A549 (cell line): ENCODE data around the gene AP3B2. TPM values are rescaled to one million over a fixed set of nuclear protein-coding genes. Genes with fewer than 3 reads are reported as not detected.

Experiments used
- ATAC-seq, 2 experiments: fragments of 200-7000 bp in 1 of 2; fragments of >200 bp in 1 of 2; cut with Nextera tagmentation in 1 of 2; cut with Tn5 transposase in 1 of 2; 3 replicates each; pipeline versions ENCODE4 v1.8.0 to v1.9.1; 2018 to 2020; ENCODE audit warnings: mild to moderate bottlenecking in 1 of 2, moderate library complexity in 1 of 2
- CTCF ChIA-PET: fragments of 300-600 bp; sonication (Branson Sonifier 250); formaldehyde crosslinking; extraction: SDS; loops from one replicate; lab custom pipeline; 2021; ENCODE audit warnings: antibody characterized with exemption, inconsistent platforms; lab: Yijun Ruan, JAX
- POLR2A ChIA-PET: fragments of 350-600 bp; formaldehyde crosslinking; extraction: SDS; loops from one replicate; lab custom pipeline; 2021; ENCODE audit warnings: antibody characterized with exemption, inconsistent platforms; lab: Yijun Ruan, JAX
- DNase-seq, 2 experiments: peaks; one replicate each; pipeline versions ENCODE4 v3.0.0 to v3.0.0-alpha.2; 2011 to 2016; ENCODE audit warnings: low read depth in 1 of 2, low spot score in 1 of 2
- FAIRE-seq: peaks from 2 replicates; lab custom pipeline; 2011; peaks lifted over from hg19 to GRCh38; lab: Jason Lieb, UNC
- H3K27ac ChIP-seq, 2 experiments: fragments of >200 bp; sonication (Bioruptor Twin); formaldehyde crosslinking; 3 replicates each; pipeline ENCODE4 v1.5.1; 2016 to 2017
- H3K4me1 ChIP-seq: fragments of >200 bp; sonication (Bioruptor Twin); formaldehyde crosslinking; 3 replicates; pipeline ENCODE4 v1.6.1; 2016
- H3K4me2 ChIP-seq: fragments of >200 bp; sonication (Bioruptor Twin); formaldehyde crosslinking; 3 replicates; pipeline ENCODE4 v1.6.1; 2016
- H3K4me3 ChIP-seq: fragments of >200 bp; sonication (Bioruptor Twin); formaldehyde crosslinking; 3 replicates; pipeline ENCODE4 v1.5.1; 2016
- H3K9me3 ChIP-seq: fragments of >200 bp; sonication (Bioruptor Twin); formaldehyde crosslinking; 3 replicates; pipeline ENCODE4 v1.6.1; 2016
- ATOH8 ChIP-seq: fragments of 250-450 bp; sonication (Bioruptor Pico); IDR thresholded peaks from 2 replicates; pipeline ENCODE4 v1.5.0; 2020; ENCODE audit warnings: low read depth, mild to moderate bottlenecking, moderate library complexity
- BHLHE40 ChIP-seq: IDR thresholded peaks from 2 replicates; pipeline ENCODE4 v1.6.1; 2012; ENCODE audit warnings: low read depth, low read length, inconsistent platforms
- CEBPB ChIP-seq, 2 experiments: fragments of >200 bp in 1 of 2; sonication (Bioruptor Twin) in 1 of 2; formaldehyde crosslinking in 1 of 2; IDR thresholded peaks; 2 replicates each; pipeline ENCODE4 v1.6.1; 2012 to 2016
- CTCF ChIP-seq: fragments of >200 bp; sonication (Bioruptor Twin); formaldehyde crosslinking; IDR thresholded peaks from 3 replicates; pipeline ENCODE4 v1.5.1; 2016
- EHF ChIP-seq: fragments of 250-450 bp; sonication (Bioruptor Pico); IDR thresholded peaks from 2 replicates; pipeline ENCODE4 v1.5.0; 2020; ENCODE audit warnings: mild to moderate bottlenecking
- HDAC2 ChIP-seq: fragments of 200-600 bp; sonication (generic); IDR thresholded peaks from 2 replicates; pipeline ENCODE4 v1.6.1; 2016
- HEYL ChIP-seq: fragments of 250-450 bp; sonication (Bioruptor Pico); IDR thresholded peaks from 2 replicates; pipeline ENCODE4 v1.8.0; 2021; ENCODE audit warnings: mild to moderate bottlenecking, moderate library complexity
- HOXA7 ChIP-seq: fragments of 250-450 bp; sonication (Bioruptor Pico); IDR thresholded peaks from 2 replicates; pipeline ENCODE4 v1.5.0; 2020; ENCODE audit warnings: mild to moderate bottlenecking, moderate library complexity
- JUN ChIP-seq, 2 experiments: fragments of >200 bp; sonication (Bioruptor Twin); formaldehyde crosslinking; IDR thresholded peaks; 2 replicates in 1 of 2; 3 replicates in 1 of 2; pipeline ENCODE4 v1.6.1; 2016 to 2017
- KDM1A ChIP-seq: fragments of 200-600 bp; sonication (generic); IDR thresholded peaks from 2 replicates; pipeline ENCODE4 v1.6.1; 2016; ENCODE audit warnings: low read depth, mild to moderate bottlenecking
- MAFK ChIP-seq: fragments of 450-650 bp; IDR thresholded peaks from 2 replicates; pipeline ENCODE4 v1.6.1; 2014; ENCODE audit not compliant: partially characterized antibody
- MAZ ChIP-seq: fragments of 150-350 bp; IDR thresholded peaks from 2 replicates; pipeline ENCODE4 v1.6.1; 2014; ENCODE audit warnings: antibody characterized with exemption, low read depth, low read length, borderline replicate concordance
- MYC ChIP-seq: IDR thresholded peaks from 2 replicates; pipeline ENCODE4 v1.6.1; 2012; ENCODE audit warnings: mild to moderate bottlenecking, inconsistent platforms, low read length, improper control_type of control experiment, borderline replicate concordance
- PBX3 ChIP-seq: IDR thresholded peaks from 2 replicates; pipeline ENCODE4 v1.6.1; 2012
- PHF8 ChIP-seq: fragments of 200-600 bp; sonication (generic); IDR thresholded peaks from 2 replicates; pipeline ENCODE4 v1.6.1; 2016; ENCODE audit warnings: low read depth, mild to moderate bottlenecking, antibody characterized with exemption, moderate library complexity, borderline replicate concordance
- POLR2AphosphoS2 ChIP-seq: conservative IDR thresholded peaks from 2 replicates; pipeline ENCODE4 v1.6.1; 2012; ENCODE audit warnings: low read length, improper control_type of control experiment, inconsistent platforms
- RARB ChIP-seq: fragments of 250-450 bp; sonication (Bioruptor Pico); IDR thresholded peaks from 2 replicates; pipeline ENCODE4 v1.8.0; 2021; ENCODE audit warnings: mild to moderate bottlenecking, moderate library complexity
- SREBF2 ChIP-seq: fragments of 450-650 bp; IDR thresholded peaks from 2 replicates; pipeline ENCODE4 v1.6.1; 2014; ENCODE audit warnings: mild to moderate bottlenecking, moderate library complexity
- TP53 ChIP-seq: fragments of 250-450 bp; sonication (Bioruptor Pico); IDR thresholded peaks from 2 replicates; pipeline ENCODE4 v1.5.0; 2021; ENCODE audit warnings: mild to moderate bottlenecking, moderate library complexity
- ZFP36 ChIP-seq: fragments of 450-650 bp; IDR thresholded peaks from 2 replicates; pipeline ENCODE4 v1.6.1; 2014; ENCODE audit warnings: borderline replicate concordance; ENCODE audit not compliant: partially characterized antibody
- ZSCAN20 ChIP-seq: fragments of 250-450 bp; sonication (Bioruptor Pico); IDR thresholded peaks from 2 replicates; pipeline ENCODE4 v1.8.0; 2022; ENCODE audit warnings: mild to moderate bottlenecking, moderate library complexity
- WGBS: methylation state at CpG from one replicate; pipeline ENCODE4 v1.1.6; 2017; ENCODE audit errors: missing lambda C conversion rate; 5-methylcytosine and 5-hydroxymethylcytosine counted together
- polyA plus RNA-seq, 4 experiments: library from polyadenylated mRNA; depleted of rRNA in 3 of 4; stranded (reverse); fragments of >200 nt; fragmentation: RNase III in 1 of 4; extraction: RNeasy Plus Mini Kit Qiagen cat#74134 plus additional on column Dnase treatment in 1 of 4; gene quantifications; 2 replicates in 3 of 4; 3 replicates in 1 of 4; pipeline ENCODE4 v1.2.3, GENCODE V29; 2011 to 2017
- TF ChIP-seq, protein P1 (sequence below): fragments of >200 bp; sonication (Bioruptor Twin); formaldehyde crosslinking; IDR thresholded peaks from 3 replicates; pipeline ENCODE4 v1.6.1; 2016
- TF ChIP-seq, protein P2 (sequence below): fragments of 450-650 bp; IDR thresholded peaks from 2 replicates; pipeline ENCODE4 v1.6.1; 2014; ENCODE audit warnings: antibody characterized with exemption

The AP3B2 gene
- polyA plus RNA-seq, 2 of the 4 experiments (the other 2 are of a cell fraction): 0.32 to 0.68 TPM

- TF ChIP-seq PBX3: no peak
- no peak for TF ChIP-seq PHF8
- no peak for TF ChIP-seq KDM1A
- no peak for TF ChIP-seq MAZ
- no peak for TF ChIP-seq SREBF2
- TF ChIP-seq ATOH8: no peak
- TF ChIP-seq HEYL (CRISPR knock-in tag): no peak
- TF ChIP-seq EHF (CRISPR knock-in tag): no peak
- TF ChIP-seq, protein P1, sequence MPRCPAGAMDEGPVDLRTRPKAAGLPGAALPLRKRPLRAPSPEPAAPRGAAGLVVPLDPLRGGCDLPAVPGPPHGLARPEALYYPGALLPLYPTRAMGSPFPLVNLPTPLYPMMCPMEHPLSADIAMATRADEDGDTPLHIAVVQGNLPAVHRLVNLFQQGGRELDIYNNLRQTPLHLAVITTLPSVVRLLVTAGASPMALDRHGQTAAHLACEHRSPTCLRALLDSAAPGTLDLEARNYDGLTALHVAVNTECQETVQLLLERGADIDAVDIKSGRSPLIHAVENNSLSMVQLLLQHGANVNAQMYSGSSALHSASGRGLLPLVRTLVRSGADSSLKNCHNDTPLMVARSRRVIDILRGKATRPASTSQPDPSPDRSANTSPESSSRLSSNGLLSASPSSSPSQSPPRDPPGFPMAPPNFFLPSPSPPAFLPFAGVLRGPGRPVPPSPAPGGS: no peak
- TF ChIP-seq RARB (CRISPR knock-in tag): no peak
- TF ChIP-seq BHLHE40: no peak
- no peak for TF ChIP-seq MAFK
- TF ChIP-seq, all 56 proteins: peak for 0
- WGBS: 61% methylated on average over 3 of the region's 3 CpGs
- ATAC-seq: no peak
- no peak for DNase-seq
- H3K4me1 ChIP-seq: no peaks in the 10 kb centered on the region
- no peak overlapping the region for H3K4me2 ChIP-seq
- no peak overlapping the region for H3K4me3 ChIP-seq
- FAIRE-seq: no peak
- CTCF ChIA-PET: interaction anchor here (0.5 to 2.1 kb wide), 3 partner anchors 9 to 193 kb away, joined by 3 to 5 read pairs (median 3); no protein-coding TSS in a partner anchor
- H3K9me3 ChIP-seq: no peaks in the 10 kb centered on the region
- H3K27ac ChIP-seq: no peak overlapping the region
- POLR2A ChIA-PET: no interaction called here
Measured at GRCh38 chr15:82640672-82641071, 69.0 kb downstream of the AP3B2 start.

DNA sequence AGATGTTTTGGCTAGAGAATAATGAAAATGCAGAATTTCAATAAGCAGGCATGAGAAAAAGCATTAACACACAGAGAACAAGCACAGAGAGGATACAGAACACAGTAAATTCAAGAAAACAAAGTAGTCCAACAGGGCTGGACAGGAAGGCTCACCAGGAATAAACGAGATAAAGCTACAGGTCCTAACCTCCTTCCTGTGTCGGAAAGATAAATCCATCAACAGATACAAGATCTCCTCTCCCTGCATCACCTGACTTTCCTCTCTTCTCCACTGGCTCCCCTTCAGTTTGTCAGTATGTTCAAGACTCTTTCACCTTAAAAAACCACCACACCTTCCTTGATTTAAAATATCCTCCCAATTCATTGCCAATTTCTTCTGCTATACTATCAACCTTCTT, 73.9 kb downstream of the AP3B2 start:
- Histone ChIP-seq H3K4me2 (no peak overlapping the region), H3K4me1 (no peaks in the 10 kb centered on the region), H3K9me3 (no peaks in the 10 kb centered on the region), H3K4me3 (no peak overlapping the region), H3K27ac (no peak overlapping the region)
- TF ChIP-seq ZFP36: no peak
- TF ChIP-seq CTCF: no peak
- no peak for TF ChIP-seq ZSCAN20 (CRISPR knock-in tag)
- no peak for TF ChIP-seq HOXA7 (CRISPR knock-in tag)
- TF ChIP-seq JUN (IDR thresholded peaks at IDR 0.05): no peak
- no peak for TF ChIP-seq MYC
- no peak for TF ChIP-seq SREBF2
- TF ChIP-seq POLR2AphosphoS2: no peak
- FAIRE-seq: no peak
- 31% methylated on average over 2 of the region's 2 CpGs for WGBS
- ATAC-seq: no peak
- ChIA-PET CTCF (interaction anchor here (0.6 kb wide), 1 partner anchor 112 kb away, joined by 3 read pairs; no protein-coding TSS in a partner anchor), POLR2A (no interaction called here)
- no peak for DNase-seq

- 67% methylated on average over 4 of the region's 4 CpGs for WGBS
- FAIRE-seq: no peak
Measured at GRCh38 chr15:82630033-82630432, 79.6 kb downstream of the AP3B2 start.

More at GRCh38 chr15:82630033-82630432, 79.6 kb downstream of the AP3B2 start:
- TF ChIP-seq TP53 (no peak), MAFK (no peak), MAZ (no peak), POLR2AphosphoS2 (no peak), HOXA7 (CRISPR knock-in tag) (no peak), HDAC2 (no peak), CEBPB (IDR thresholded peaks at IDR 0.05) (no peak), SREBF2 (no peak)
- TF ChIP-seq, protein P2, sequence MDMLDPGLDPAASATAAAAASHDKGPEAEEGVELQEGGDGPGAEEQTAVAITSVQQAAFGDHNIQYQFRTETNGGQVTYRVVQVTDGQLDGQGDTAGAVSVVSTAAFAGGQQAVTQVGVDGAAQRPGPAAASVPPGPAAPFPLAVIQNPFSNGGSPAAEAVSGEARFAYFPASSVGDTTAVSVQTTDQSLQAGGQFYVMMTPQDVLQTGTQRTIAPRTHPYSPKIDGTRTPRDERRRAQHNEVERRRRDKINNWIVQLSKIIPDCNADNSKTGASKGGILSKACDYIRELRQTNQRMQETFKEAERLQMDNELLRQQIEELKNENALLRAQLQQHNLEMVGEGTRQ: no peak
- Histone ChIP-seq H3K4me2 (no peak overlapping the region), H3K27ac (no peak overlapping the region), H3K9me3 (no peaks in the 10 kb centered on the region), H3K4me1 (no peaks in the 10 kb centered on the region), H3K4me3 (no peak overlapping the region)
- CTCF ChIA-PET: interaction anchor here (0.6 to 0.8 kb wide), 2 partner anchors 26 to 218 kb away, joined by 3 to 4 read pairs; no protein-coding TSS in a partner anchor
- DNase-seq (no peak), ATAC-seq (no peak)
- POLR2A ChIA-PET: no interaction called here
